Upper lobe of right lung (tissue), 1 donor: ENCODE data around the gene P2RX6. TPM values are rescaled to one million over a fixed set of nuclear protein-coding genes. Genes with fewer than 3 reads are reported as not detected.

Experiments
- ATAC-seq: fragments of 200-7000 bp; cut with Tn5 transposase; one replicate; pipeline ENCODE4 v1.9.1; 2020; ENCODE audit warnings: mild to moderate bottlenecking, moderate library complexity
- DNase-seq: peaks from one replicate; pipeline ENCODE4 v3.0.0-alpha.2; 2020
- H3K27ac ChIP-seq: fragments of 200-600 bp; one replicate; pipeline ENCODE4 v1.8.0; 2022
- H3K27me3 ChIP-seq: fragments of 200-600 bp; one replicate; pipeline ENCODE4 v1.8.0; 2022; ENCODE audit warnings: mild to moderate bottlenecking
- H3K36me3 ChIP-seq: fragments of 200-600 bp; one replicate; pipeline ENCODE4 v1.8.0; 2022
- H3K4me1 ChIP-seq: fragments of 200-600 bp; one replicate; pipeline ENCODE4 v1.8.0; 2022
- H3K4me3 ChIP-seq: fragments of 200-600 bp; one replicate; pipeline ENCODE4 v1.8.0; 2022; ENCODE audit warnings: mild to moderate bottlenecking
- H3K9me3 ChIP-seq: fragments of 200-600 bp; one replicate; pipeline ENCODE4 v1.8.0; 2022
- intact Hi-C: fragments of 100-400 bp; cut with DNase I; formaldehyde crosslinking; loops from one replicate; pipeline ENCODE4 v1.11.0; 2022
- total RNA-seq: library from RNA; stranded (reverse); fragmentation: NEBNext Ultra II Directional; extraction: Animal tissue kit (Norgen Biotek cat#: 25700); gene quantifications from one replicate; pipeline ENCODE4 v1.2.1, GENCODE V29; 2021
- TF ChIP-seq, protein P1 (sequence below): fragments of 200-600 bp; IDR thresholded peaks from one replicate; pipeline ENCODE4 v1.8.0; 2022; ENCODE audit warnings: antibody characterized with exemption
- donor health status: DM: no; HTN: yes; CAD: no; lungs with severe emphysema.

P2RX6 gene
- total RNA-seq, 1 donor from 2014 or later: 2.2 TPM

DNA sequence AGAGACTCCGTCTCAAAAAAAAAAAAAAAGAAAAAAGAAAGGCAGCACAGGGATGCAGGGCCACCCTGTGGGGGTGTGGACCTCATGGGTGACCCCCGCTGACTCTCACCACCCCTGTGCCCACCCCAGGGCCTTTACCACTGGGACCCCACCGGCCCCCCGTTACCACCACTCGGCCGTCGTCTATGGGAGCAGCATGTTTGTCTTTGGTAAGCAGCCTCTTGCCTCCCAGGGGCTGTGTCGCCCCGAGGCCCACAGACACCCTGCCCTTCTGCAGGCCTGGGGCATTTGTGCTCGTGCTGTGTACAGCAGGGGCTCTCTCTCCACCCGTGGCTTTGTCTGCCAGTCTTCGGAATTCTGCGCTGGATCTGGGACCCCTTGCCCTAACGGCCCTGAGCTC lies 27.6 kb upstream of the P2RX6 start:
- H3K36me3 ChIP-seq: peaks cover 29% of the 10 kb centered on the region
- no peak overlapping the region for H3K4me3 ChIP-seq
- DNase-seq: no peak
- H3K27ac ChIP-seq: no peak overlapping the region
- no peak for ATAC-seq
- intact Hi-C loops: no loop called here
- H3K9me3 ChIP-seq: no peaks in the 10 kb centered on the region
- no peaks in the 10 kb centered on the region for H3K27me3 ChIP-seq
- peaks cover 7% of the 10 kb centered on the region for H3K4me1 ChIP-seq
- TF ChIP-seq, protein P1, sequence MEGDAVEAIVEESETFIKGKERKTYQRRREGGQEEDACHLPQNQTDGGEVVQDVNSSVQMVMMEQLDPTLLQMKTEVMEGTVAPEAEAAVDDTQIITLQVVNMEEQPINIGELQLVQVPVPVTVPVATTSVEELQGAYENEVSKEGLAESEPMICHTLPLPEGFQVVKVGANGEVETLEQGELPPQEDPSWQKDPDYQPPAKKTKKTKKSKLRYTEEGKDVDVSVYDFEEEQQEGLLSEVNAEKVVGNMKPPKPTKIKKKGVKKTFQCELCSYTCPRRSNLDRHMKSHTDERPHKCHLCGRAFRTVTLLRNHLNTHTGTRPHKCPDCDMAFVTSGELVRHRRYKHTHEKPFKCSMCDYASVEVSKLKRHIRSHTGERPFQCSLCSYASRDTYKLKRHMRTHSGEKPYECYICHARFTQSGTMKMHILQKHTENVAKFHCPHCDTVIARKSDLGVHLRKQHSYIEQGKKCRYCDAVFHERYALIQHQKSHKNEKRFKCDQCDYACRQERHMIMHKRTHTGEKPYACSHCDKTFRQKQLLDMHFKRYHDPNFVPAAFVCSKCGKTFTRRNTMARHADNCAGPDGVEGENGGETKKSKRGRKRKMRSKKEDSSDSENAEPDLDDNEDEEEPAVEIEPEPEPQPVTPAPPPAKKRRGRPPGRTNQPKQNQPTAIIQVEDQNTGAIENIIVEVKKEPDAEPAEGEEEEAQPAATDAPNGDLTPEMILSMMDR: no peak

DNA sequence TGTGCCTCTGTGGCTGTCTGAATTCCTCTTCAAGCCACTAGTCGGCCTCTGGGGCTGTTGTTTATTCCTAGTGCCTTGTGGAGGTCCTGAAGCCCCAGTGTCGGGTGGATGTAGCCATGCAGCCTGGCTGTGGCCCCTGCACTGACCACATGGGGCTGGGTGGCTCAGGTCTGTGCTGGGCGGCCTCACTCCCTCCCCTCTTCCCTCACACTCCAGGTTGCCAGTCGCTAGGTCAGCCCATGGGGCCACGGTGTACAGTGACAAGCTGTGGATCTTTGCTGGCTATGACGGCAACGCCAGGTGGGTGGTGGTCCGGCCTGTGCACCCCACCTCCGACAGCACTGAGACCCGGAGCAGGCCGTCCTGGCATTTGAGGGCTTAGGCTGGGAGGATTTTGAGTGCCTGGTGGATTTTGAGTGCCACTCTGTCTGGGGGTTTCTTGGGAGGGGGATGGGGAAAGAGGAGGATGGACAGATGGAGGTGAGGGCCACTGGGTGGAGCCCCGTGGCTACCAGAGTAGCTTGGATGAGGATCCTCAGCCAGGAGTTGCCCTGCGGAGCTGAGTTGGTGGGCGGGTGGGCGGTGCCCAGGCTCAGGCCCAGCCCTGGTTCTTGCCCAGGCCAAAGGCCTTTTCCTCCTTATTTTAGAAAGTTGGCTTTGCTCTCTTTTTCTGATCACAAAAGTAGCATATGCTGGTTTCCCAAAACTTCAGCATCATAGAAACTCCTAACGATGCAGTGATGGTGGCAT lies 26.2 kb upstream of the P2RX6 start:
- Histone ChIP-seq H3K9me3 (no peaks in the 10 kb centered on the region), H3K36me3 (peaks cover 42% of the 10 kb centered on the region), H3K27ac (no peak overlapping the region), H3K4me3 (no peak overlapping the region), H3K27me3 (no peaks in the 10 kb centered on the region), H3K4me1 (no peaks in the 10 kb centered on the region)
- intact Hi-C loops: no loop called here
- ATAC-seq (no peak), DNase-seq (no peak)
- TF ChIP-seq, protein P1: no peak

DNA sequence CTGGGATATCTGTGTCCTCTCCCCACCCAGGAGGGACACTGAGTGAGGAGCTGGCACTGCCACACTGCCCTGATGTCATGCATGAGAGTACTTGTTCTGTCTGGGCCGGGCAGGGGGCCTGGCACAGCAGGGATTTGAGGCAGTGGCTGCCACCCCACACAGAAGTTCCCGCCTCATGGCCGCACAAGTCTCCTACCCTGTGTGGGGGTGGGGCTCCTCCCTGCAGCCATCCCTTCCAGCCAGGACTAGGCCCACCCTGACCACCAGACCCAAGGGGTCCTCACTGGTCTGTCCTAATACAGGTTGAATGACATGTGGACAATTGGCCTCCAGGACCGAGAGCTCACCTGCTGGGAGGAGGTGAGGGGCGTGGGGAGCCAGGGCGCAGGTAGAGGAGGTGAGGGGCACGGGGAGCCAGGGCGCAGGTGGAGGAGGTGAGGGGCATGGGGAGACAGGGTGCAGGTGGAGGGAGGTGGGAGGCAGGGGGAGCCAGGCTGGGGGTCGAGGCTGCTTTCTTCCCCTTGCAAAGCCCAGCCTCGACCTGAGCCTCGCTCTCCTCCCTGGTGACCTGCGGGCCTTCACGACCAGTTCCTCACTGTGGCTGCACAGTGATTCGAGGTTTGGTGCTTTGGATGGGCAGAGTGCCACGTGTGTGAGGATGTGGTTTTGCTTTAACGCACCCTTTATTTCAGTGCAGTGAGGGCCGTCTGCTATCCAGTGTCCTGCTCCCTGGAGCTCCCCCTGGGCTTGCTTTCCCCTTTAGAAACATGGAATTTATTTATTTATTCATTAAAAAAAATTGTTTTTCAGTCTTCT lies 25.4 kb upstream of the P2RX6 start:
- no peaks in the 10 kb centered on the region for H3K4me1 ChIP-seq
- H3K27ac ChIP-seq: no peak overlapping the region
- H3K36me3 ChIP-seq: peaks cover 44% of the 10 kb centered on the region
- intact Hi-C loops: no loop called here
- no peak for DNase-seq
- no peaks in the 10 kb centered on the region for H3K9me3 ChIP-seq
- TF ChIP-seq, protein P1: no peak
- no peak overlapping the region for H3K4me3 ChIP-seq
- no peaks in the 10 kb centered on the region for H3K27me3 ChIP-seq
- ATAC-seq: no peak

DNA sequence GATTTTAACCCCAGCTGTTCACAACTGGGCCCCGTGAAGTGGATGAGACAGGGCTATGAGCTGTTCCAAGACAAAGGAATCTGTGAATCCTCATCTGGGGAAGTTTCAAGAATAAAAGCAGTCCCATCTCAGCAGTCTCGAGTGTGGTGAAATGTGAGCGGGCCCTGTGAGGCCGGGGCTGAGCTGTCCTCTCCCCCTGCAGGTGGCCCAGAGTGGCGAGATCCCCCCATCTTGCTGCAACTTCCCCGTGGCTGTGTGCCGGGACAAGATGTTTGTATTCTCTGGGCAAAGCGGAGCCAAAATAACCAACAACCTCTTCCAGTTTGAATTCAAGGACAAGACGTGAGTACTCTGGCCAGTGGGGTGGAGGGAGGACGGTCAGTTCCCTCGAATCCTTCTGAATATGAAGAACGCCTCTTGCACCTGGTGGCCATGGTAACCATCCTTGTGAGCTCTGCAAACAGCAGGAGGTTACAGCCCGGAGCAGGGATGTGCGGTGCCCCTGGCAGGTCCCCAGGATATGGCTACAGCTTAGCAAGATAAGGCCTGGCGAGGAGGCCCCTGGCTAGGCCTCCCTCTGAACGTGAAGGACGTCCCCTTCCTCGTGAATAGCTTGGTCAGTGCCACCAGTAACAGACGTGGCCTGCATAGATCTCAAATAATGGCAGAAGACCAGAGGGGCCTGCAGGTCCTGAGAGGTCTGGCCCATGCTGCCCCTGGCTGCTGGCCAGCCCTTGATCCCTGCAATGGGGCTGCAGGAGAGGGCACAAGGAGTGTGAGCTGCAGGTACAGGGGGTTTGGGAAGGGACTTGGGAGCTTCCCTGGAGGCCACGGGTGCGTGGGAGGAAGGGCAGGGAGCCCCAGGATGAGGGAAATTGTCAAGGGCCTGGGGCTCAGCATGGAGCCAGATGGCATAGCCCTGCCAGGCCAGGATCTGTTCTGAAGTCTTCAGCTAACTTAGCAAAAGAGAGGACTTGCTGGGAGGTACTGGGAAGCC lies 24.5 kb upstream of the P2RX6 start:
- DNase-seq: no peak
- H3K4me1 ChIP-seq: no peaks in the 10 kb centered on the region
- H3K27ac ChIP-seq: no peak overlapping the region
- H3K27me3 ChIP-seq: no peaks in the 10 kb centered on the region
- H3K4me3 ChIP-seq: no peak overlapping the region
- no peak for ATAC-seq
- peaks cover 44% of the 10 kb centered on the region for H3K36me3 ChIP-seq
- intact Hi-C loops: no loop called here
- H3K9me3 ChIP-seq: no peaks in the 10 kb centered on the region
- TF ChIP-seq, protein P1: no peak

DNA sequence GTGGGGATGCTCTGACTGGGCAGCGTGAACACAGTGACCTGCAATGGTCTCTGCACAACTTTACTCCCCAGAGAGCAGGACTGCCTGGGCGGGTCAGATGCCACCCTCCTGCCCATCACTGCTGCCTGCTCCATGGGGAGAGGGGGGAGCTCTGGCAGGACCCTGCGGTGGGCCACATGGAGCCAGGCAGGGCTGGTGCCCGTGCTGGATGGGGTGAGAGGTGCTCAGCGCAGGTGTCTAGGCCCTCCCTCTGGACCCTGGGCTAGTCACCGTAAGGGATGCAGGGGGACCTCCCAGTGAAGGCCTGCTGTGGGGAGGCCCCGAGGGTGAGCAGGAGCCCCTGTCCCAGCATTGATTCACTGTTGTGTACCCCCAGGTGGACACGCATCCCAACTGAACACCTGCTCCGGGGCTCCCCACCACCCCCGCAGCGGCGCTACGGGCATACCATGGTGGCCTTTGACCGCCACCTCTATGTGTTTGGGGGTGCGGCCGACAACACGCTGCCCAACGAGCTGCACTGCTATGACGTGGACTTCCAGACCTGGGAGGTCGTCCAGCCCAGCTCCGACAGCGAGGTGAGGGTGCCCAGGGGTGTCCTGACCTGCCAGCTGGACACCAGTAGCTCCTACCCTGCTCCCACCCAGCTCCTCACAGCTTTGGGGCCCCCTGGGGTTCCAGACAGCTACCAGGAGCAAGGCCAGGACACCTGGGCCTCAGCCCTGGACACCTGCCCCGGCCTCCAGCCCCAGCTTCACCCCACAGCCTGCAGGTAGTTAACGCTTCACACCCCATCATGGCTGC lies 23.5 kb upstream of the P2RX6 start:
- no peaks in the 10 kb centered on the region for H3K4me1 ChIP-seq
- no peak overlapping the region for H3K4me3 ChIP-seq
- no peaks in the 10 kb centered on the region for H3K27me3 ChIP-seq
- intact Hi-C loops: no loop called here
- peaks cover 46% of the 10 kb centered on the region for H3K36me3 ChIP-seq
- DNase-seq (no peak), ATAC-seq (no peak)
- H3K9me3 ChIP-seq: no peaks in the 10 kb centered on the region
- TF ChIP-seq, protein P1: no peak
- no peak overlapping the region for H3K27ac ChIP-seq
